ENCODE data around the gene RTN1. TPM values are rescaled to one million over a fixed set of nuclear protein-coding genes. Genes with fewer than 3 reads are reported as not detected.

RTN1 gene
- 518 TPM for total RNA-seq (ENCODE audit: unreplicated experiment)
- long read RNA-seq, transcript RTN1-203 (8 exons, 1,609 nt): minor isoform, 13 of 744 reads
- long read RNA-seq, transcript RTN1-202 (7 exons, 1,703 nt): major isoform, 707 of 744 reads
- long read RNA-seq, partial matches to known transcripts: 3 of 744 reads
- long read RNA-seq, other reads (novel, unspliced or antisense): 16 of 744 reads

GRCh38 chr14:59870277-59871165 lies at the start of gene RTN1:
Gene RTN1 (minus strand): TSS chr14:59870776. CDS start chr14:59870630, 146 bp downstream.
- TF ChIP-seq, protein P1, sequence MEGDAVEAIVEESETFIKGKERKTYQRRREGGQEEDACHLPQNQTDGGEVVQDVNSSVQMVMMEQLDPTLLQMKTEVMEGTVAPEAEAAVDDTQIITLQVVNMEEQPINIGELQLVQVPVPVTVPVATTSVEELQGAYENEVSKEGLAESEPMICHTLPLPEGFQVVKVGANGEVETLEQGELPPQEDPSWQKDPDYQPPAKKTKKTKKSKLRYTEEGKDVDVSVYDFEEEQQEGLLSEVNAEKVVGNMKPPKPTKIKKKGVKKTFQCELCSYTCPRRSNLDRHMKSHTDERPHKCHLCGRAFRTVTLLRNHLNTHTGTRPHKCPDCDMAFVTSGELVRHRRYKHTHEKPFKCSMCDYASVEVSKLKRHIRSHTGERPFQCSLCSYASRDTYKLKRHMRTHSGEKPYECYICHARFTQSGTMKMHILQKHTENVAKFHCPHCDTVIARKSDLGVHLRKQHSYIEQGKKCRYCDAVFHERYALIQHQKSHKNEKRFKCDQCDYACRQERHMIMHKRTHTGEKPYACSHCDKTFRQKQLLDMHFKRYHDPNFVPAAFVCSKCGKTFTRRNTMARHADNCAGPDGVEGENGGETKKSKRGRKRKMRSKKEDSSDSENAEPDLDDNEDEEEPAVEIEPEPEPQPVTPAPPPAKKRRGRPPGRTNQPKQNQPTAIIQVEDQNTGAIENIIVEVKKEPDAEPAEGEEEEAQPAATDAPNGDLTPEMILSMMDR (IDR thresholded peaks at IDR 0.05; ENCODE audit: partially characterized antibody, unreplicated experiment): no peak
- H3K27ac Mint-ChIP-seq (ENCODE audit: unreplicated experiment): no peak within 1 kb of the TSS
- H3K27me3 Mint-ChIP-seq (ENCODE audit: unreplicated experiment): peaks cover 8% of the 10 kb centered on the region
- H3K9me3 Mint-ChIP-seq (ENCODE audit: unreplicated experiment): peaks cover 1% of the 10 kb centered on the region
- peak; percentile 73 for DNase-seq
- H3K4me3 Mint-ChIP-seq (ENCODE audit: unreplicated experiment): peak within 1 kb of the TSS; percentile 97
- no peaks in the 10 kb centered on the region for H3K36me3 Mint-ChIP-seq (ENCODE audit: unreplicated experiment)
- no peaks in the 10 kb centered on the region for H3K4me1 Mint-ChIP-seq (ENCODE audit: low read depth, unreplicated experiment)

GRCh38 chr14:59920378-59920683 lies 49.8 kb upstream of the RTN1 start:
- Mint-ChIP-seq H3K4me3 (ENCODE audit: unreplicated experiment) (peak overlapping the region; percentile 88), H3K27me3 (ENCODE audit: unreplicated experiment) (peaks cover 3% of the 10 kb centered on the region), H3K4me1 (ENCODE audit: low read depth, unreplicated experiment) (peaks cover 2% of the 10 kb centered on the region), H3K27ac (ENCODE audit: unreplicated experiment) (peak overlapping the region; percentile 87), H3K36me3 (ENCODE audit: unreplicated experiment) (no peaks in the 10 kb centered on the region), H3K9me3 (ENCODE audit: unreplicated experiment) (peaks cover 3% of the 10 kb centered on the region)
- no peak for DNase-seq
- TF ChIP-seq, protein P1 (IDR thresholded peaks at IDR 0.05; ENCODE audit: partially characterized antibody, unreplicated experiment): no peak

DNA sequence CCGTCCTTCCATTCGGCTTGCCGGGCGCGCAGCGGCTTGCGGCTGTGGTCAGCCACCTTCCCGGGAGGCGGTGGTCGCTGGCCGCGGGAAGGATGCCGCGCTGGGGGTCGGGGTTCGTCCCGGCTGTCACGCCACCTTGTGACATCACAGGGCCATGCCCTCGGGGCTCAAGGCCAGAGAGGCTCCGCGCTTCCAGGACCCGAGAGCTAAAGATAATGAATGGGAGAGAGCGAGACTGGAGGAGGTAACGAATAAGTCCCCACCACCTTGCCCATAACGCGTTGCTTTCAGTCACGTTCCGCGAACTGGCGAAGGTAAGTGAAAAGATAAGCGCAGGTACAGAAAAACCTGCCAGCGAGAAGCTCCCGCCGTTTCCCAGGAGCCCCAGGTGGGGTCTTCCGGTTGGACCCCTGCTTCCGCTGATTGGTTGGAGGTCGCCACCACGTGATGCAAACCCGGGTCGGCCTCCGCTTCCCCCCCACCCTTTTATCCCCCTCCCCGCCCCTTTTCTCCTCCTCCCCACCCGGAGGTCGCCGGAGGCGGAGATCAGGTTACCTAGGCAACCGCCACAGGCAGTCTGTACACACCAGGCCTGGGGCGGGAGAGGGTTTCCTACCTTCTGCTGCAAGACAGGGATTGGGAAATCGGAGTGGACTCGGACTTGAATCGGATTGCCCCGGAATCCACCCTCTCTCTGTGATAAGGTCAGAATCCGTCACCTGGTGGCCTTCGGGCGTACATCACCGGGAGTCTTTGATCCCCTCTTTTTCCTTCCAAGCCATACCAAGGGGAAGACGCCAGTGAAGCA lies 49.2 kb upstream of the RTN1 start, which contains the start of gene LRRC9:
LRRC9 (plus strand) TSS at position 575 of the 808 bp plus-strand sequence.
- DNase-seq: peak; percentile 91
- Mint-ChIP-seq H3K4me1 (ENCODE audit: low read depth, unreplicated experiment) (peaks cover 2% of the 10 kb centered on the region), H3K27ac (ENCODE audit: unreplicated experiment) (peak within 1 kb of the TSS; percentile 96), H3K4me3 (ENCODE audit: unreplicated experiment) (peak within 1 kb of the TSS; percentile 94), H3K27me3 (ENCODE audit: unreplicated experiment) (peaks cover 3% of the 10 kb centered on the region), H3K36me3 (ENCODE audit: unreplicated experiment) (no peaks in the 10 kb centered on the region), H3K9me3 (ENCODE audit: unreplicated experiment) (peaks cover 3% of the 10 kb centered on the region)
- TF ChIP-seq, protein P1 (IDR thresholded peaks at IDR 0.05; ENCODE audit: partially characterized antibody, unreplicated experiment): no peak

GRCh38 chr14:59918824-59919569 lies 48.4 kb upstream of the RTN1 start:
- Mint-ChIP-seq H3K4me3 (ENCODE audit: unreplicated experiment) (peak overlapping the region; percentile 94), H3K27ac (ENCODE audit: unreplicated experiment) (peak overlapping the region; percentile 96), H3K9me3 (ENCODE audit: unreplicated experiment) (peaks cover 3% of the 10 kb centered on the region), H3K27me3 (ENCODE audit: unreplicated experiment) (peaks cover 3% of the 10 kb centered on the region), H3K4me1 (ENCODE audit: low read depth, unreplicated experiment) (peaks cover 2% of the 10 kb centered on the region), H3K36me3 (ENCODE audit: unreplicated experiment) (no peaks in the 10 kb centered on the region)
- DNase-seq: peak; percentile 34
- TF ChIP-seq, protein P1 (IDR thresholded peaks at IDR 0.05; ENCODE audit: partially characterized antibody, unreplicated experiment): peak; percentile 71

Measured in glutamatergic neuron (in vitro differentiated cells).